ENCODE data around the gene EFNA5.

Gene EFNA5

GRCh38 chr5:107597803-107598202 is 72.9 kb downstream of the EFNA5 start:
- no peak for TF ChIP-seq CTCF (IDR thresholded peaks at IDR 0.05; ENCODE audit: borderline replicate concordance, insufficient read depth, low read depth, low read length)

GRCh38 chr5:107597247-107597646 is 73.5 kb downstream of the EFNA5 start:
- H3K4me3 ChIP-seq (ENCODE audit: low read depth, low read length) = no peak overlapping the region

More at GRCh38 chr5:107597803-107598202, 72.9 kb downstream of the EFNA5 start:
- no peak overlapping the region for H3K4me3 ChIP-seq (ENCODE audit: low read depth, low read length)

GRCh38 chr5:107594253-107595045 is 76.3 kb downstream of the EFNA5 start:
- no peak overlapping the region for H3K4me3 ChIP-seq (ENCODE audit: low read depth, low read length)
- no peak for TF ChIP-seq CTCF (IDR thresholded peaks at IDR 0.05; ENCODE audit: borderline replicate concordance, insufficient read depth, low read depth, low read length)

More at GRCh38 chr5:107597247-107597646, 73.5 kb downstream of the EFNA5 start:
- TF ChIP-seq CTCF (IDR thresholded peaks at IDR 0.05; ENCODE audit: borderline replicate concordance, insufficient read depth, low read depth, low read length) = no peak

GRCh38 chr5:107593009-107593408 is 77.7 kb downstream of the EFNA5 start:
- no peak overlapping the region for H3K4me3 ChIP-seq (ENCODE audit: low read depth, low read length)
- TF ChIP-seq CTCF (IDR thresholded peaks at IDR 0.05; ENCODE audit: borderline replicate concordance, insufficient read depth, low read depth, low read length) = no peak

GRCh38 chr5:107592515-107592914 is 78.2 kb downstream of the EFNA5 start:
- H3K4me3 ChIP-seq (ENCODE audit: low read depth, low read length) = no peak overlapping the region
- no peak for TF ChIP-seq CTCF (IDR thresholded peaks at IDR 0.05; ENCODE audit: borderline replicate concordance, insufficient read depth, low read depth, low read length)

GRCh38 chr5:107590686-107591085 is 80.1 kb downstream of the EFNA5 start:
- TF ChIP-seq CTCF (IDR thresholded peaks at IDR 0.05; ENCODE audit: borderline replicate concordance, insufficient read depth, low read depth, low read length) = no peak
- H3K4me3 ChIP-seq (ENCODE audit: low read depth, low read length) = no peak overlapping the region
